ENCODE results near the gene CHIC2.

CHIC2 gene

GRCh38 chr4:53997898-53998297, 66.5 kb downstream of the CHIC2 start:
- DNase-seq, result no peak

- DNase-seq, result no peak
These were observed 69.9 kb downstream of the CHIC2 start for GRCh38 chr4:53994382-53995102.

GRCh38 chr4:53992785-53993184, 71.6 kb downstream of the CHIC2 start:
- DNase-seq, result no peak

GRCh38 chr4:53991821-53992220, 72.6 kb downstream of the CHIC2 start:
- DNase-seq, result no peak

- DNase-seq, result no peak
These were observed 73.8 kb downstream of the CHIC2 start for GRCh38 chr4:53990641-53991040.

- no peak for DNase-seq
These were observed 76.6 kb downstream of the CHIC2 start for GRCh38 chr4:53987761-53988171.

- DNase-seq, result no peak
These were observed 78.3 kb downstream of the CHIC2 start for GRCh38 chr4:53986062-53986461.

- no peak for DNase-seq
These were observed 82.8 kb downstream of the CHIC2 start for GRCh38 chr4:53981567-53981966.

- no peak for DNase-seq
These were observed 83.3 kb downstream of the CHIC2 start for GRCh38 chr4:53981066-53981465.

GRCh38 chr4:53974561-53974960, 89.8 kb downstream of the CHIC2 start:
- no peak for DNase-seq

- no peak for DNase-seq
These were observed 96.4 kb downstream of the CHIC2 start for GRCh38 chr4:53967986-53968385.

- DNase-seq, result no peak
These were observed 100.6 kb downstream of the CHIC2 start for GRCh38 chr4:53963781-53964180.

GRCh38 chr4:53963336-53963735, 101.1 kb downstream of the CHIC2 start:
- DNase-seq, result no peak

GRCh38 chr4:53962516-53963225, 101.7 kb downstream of the CHIC2 start:
- no peak for DNase-seq

GRCh38 chr4:53961351-53961750, 103.1 kb downstream of the CHIC2 start:
- DNase-seq, result no peak

- no peak for DNase-seq
These were observed 103.6 kb downstream of the CHIC2 start for GRCh38 chr4:53960843-53961242.
